A549 (cell line): ENCODE results near the gene BRCC3. TPM values are rescaled to one million over a fixed set of nuclear protein-coding genes. Genes with fewer than 3 reads are reported as not detected.
A peak's percentile ranks its signal among the peaks of the same experiment; 100 is the strongest.

Experiments
- ATAC-seq, 2 experiments: fragments of 200-7000 bp in 1 of 2; fragments of >200 bp in 1 of 2; cut with Nextera tagmentation in 1 of 2; cut with Tn5 transposase in 1 of 2; 3 replicates each; pipeline versions ENCODE4 v1.8.0 to v1.9.1; 2018 to 2020; ENCODE audit warnings: mild to moderate bottlenecking in 1 of 2, moderate library complexity in 1 of 2
- CTCF ChIA-PET: fragments of 300-600 bp; sonication (Branson Sonifier 250); formaldehyde crosslinking; extraction: SDS; loops from one replicate; lab custom pipeline; 2021; ENCODE audit warnings: antibody characterized with exemption, inconsistent platforms; lab: Yijun Ruan, JAX
- POLR2A ChIA-PET: fragments of 350-600 bp; formaldehyde crosslinking; extraction: SDS; loops from one replicate; lab custom pipeline; 2021; ENCODE audit warnings: antibody characterized with exemption, inconsistent platforms; lab: Yijun Ruan, JAX
- DNase-seq, 2 experiments: peaks; one replicate each; pipeline versions ENCODE4 v3.0.0 to v3.0.0-alpha.2; 2011 to 2016; ENCODE audit warnings: low read depth in 1 of 2, low spot score in 1 of 2
- FAIRE-seq: peaks from 2 replicates; lab custom pipeline; 2011; peaks lifted over from hg19 to GRCh38; lab: Jason Lieb, UNC
- H3K27ac ChIP-seq, 2 experiments: fragments of >200 bp; sonication (Bioruptor Twin); formaldehyde crosslinking; 3 replicates each; pipeline ENCODE4 v1.5.1; 2016 to 2017
- H3K4me1 ChIP-seq: fragments of >200 bp; sonication (Bioruptor Twin); formaldehyde crosslinking; 3 replicates; pipeline ENCODE4 v1.6.1; 2016
- H3K4me2 ChIP-seq: fragments of >200 bp; sonication (Bioruptor Twin); formaldehyde crosslinking; 3 replicates; pipeline ENCODE4 v1.6.1; 2016
- H3K4me3 ChIP-seq: fragments of >200 bp; sonication (Bioruptor Twin); formaldehyde crosslinking; 3 replicates; pipeline ENCODE4 v1.5.1; 2016
- H3K9me3 ChIP-seq: fragments of >200 bp; sonication (Bioruptor Twin); formaldehyde crosslinking; 3 replicates; pipeline ENCODE4 v1.6.1; 2016
- CBX2 ChIP-seq: fragments of 200-600 bp; sonication (generic); IDR thresholded peaks from 2 replicates; pipeline ENCODE4 v1.6.1; 2016; ENCODE audit warnings: low read depth, mild to moderate bottlenecking, borderline replicate concordance
- E2F6 ChIP-seq: IDR thresholded peaks from 2 replicates; pipeline ENCODE4 v1.6.1; 2012; ENCODE audit warnings: low read depth, borderline replicate concordance
- EHF ChIP-seq: fragments of 250-450 bp; sonication (Bioruptor Pico); IDR thresholded peaks from 2 replicates; pipeline ENCODE4 v1.5.0; 2020; ENCODE audit warnings: mild to moderate bottlenecking
- HOXB5 ChIP-seq: fragments of 250-450 bp; sonication (Bioruptor Pico); IDR thresholded peaks from 2 replicates; pipeline ENCODE4 v1.5.0; 2020; ENCODE audit warnings: mild to moderate bottlenecking, moderate library complexity
- WGBS: methylation state at CpG from one replicate; pipeline ENCODE4 v1.1.6; 2017; ENCODE audit errors: missing lambda C conversion rate; 5-methylcytosine and 5-hydroxymethylcytosine counted together
- polyA plus RNA-seq, 4 experiments: library from polyadenylated mRNA; depleted of rRNA in 3 of 4; stranded (reverse); fragments of >200 nt; fragmentation: RNase III in 1 of 4; extraction: RNeasy Plus Mini Kit Qiagen cat#74134 plus additional on column Dnase treatment in 1 of 4; gene quantifications; 2 replicates in 3 of 4; 3 replicates in 1 of 4; pipeline ENCODE4 v1.2.3, GENCODE V29; 2011 to 2017

Gene BRCC3
- polyA plus RNA-seq, 2 of the 4 experiments (the other 2 are of a cell fraction): 42.0 to 42.9 TPM

- TF ChIP-seq CBX2 (no peak), E2F6 (no peak), HOXB5 (CRISPR knock-in tag) (no peak), EHF (CRISPR knock-in tag) (no peak)
- CTCF ChIA-PET: interaction anchor here (1.2 kb wide), 1 partner anchor 9 kb away, joined by 3 read pairs; no protein-coding TSS in a partner anchor
- Histone ChIP-seq H3K4me2 (no peak overlapping the region), H3K4me1 (no peaks in the 10 kb centered on the region), H3K4me3 (no peak overlapping the region), H3K27ac (no peak overlapping the region), H3K9me3 (no peaks in the 10 kb centered on the region)
- WGBS: 21% methylated on average over 2 of the region's 2 CpGs
- FAIRE-seq (peak; percentile 76), ATAC-seq (no peak), DNase-seq (no peak)
- POLR2A ChIA-PET: no interaction called here
These were observed 98.6 kb downstream of the BRCC3 start for GRCh38 chrX:155169881-155170280.

Other genes with a start within 250 kb of the BRCC3 start
- not detected in 2 replicates for gene SMIM9, start 236.8 kb upstream of the BRCC3 start, polyA plus RNA-seq (2011; rRNA removed)
- not detected in 3 replicates for gene SMIM9, start 236.8 kb upstream of the BRCC3 start, polyA plus RNA-seq (2017; fragmentation: RNase III; extraction: RNeasy Plus Mini Kit Qiagen cat#74134 plus additional on column Dnase treatment)
- gene F8A1, start 185.2 kb upstream of the BRCC3 start, polyA plus RNA-seq (2011; rRNA removed): 16.8 and 32.5 TPM in 2 replicates
- gene F8A1, start 185.2 kb upstream of the BRCC3 start, polyA plus RNA-seq (2017; fragmentation: RNase III; extraction: RNeasy Plus Mini Kit Qiagen cat#74134 plus additional on column Dnase treatment): 40.2 to 52.2 TPM (median 44.5 TPM) in 3 replicates
- 6.4 and 6.9 TPM in 2 replicates for gene F8, start 48.8 kb upstream of the BRCC3 start, polyA plus RNA-seq (2011; rRNA removed)
- 4.3 to 6.1 TPM (median 4.7 TPM) in 3 replicates for gene F8, start 48.8 kb upstream of the BRCC3 start, polyA plus RNA-seq (2017; fragmentation: RNase III; extraction: RNeasy Plus Mini Kit Qiagen cat#74134 plus additional on column Dnase treatment)
- 159 and 190 TPM in 2 replicates for gene FUNDC2, start 44.7 kb upstream of the BRCC3 start, polyA plus RNA-seq (2011; rRNA removed)
- gene FUNDC2, start 44.7 kb upstream of the BRCC3 start, polyA plus RNA-seq (2017; fragmentation: RNase III; extraction: RNeasy Plus Mini Kit Qiagen cat#74134 plus additional on column Dnase treatment): 63.5 to 73.0 TPM (median 66.5 TPM) in 3 replicates
- gene CMC4, start 372 bp upstream of the BRCC3 start, polyA plus RNA-seq (2011; rRNA removed): 16.7 and 16.9 TPM in 2 replicates
- gene CMC4, start 372 bp upstream of the BRCC3 start, polyA plus RNA-seq (2017; fragmentation: RNase III; extraction: RNeasy Plus Mini Kit Qiagen cat#74134 plus additional on column Dnase treatment): 12.8 to 15.1 TPM (median 14.4 TPM) in 3 replicates
- 31.9 and 38.0 TPM in 2 replicates for gene MTCP1, start 372 bp upstream of the BRCC3 start, polyA plus RNA-seq (2011; rRNA removed)
- 12.2 to 13.9 TPM (median 12.3 TPM) in 3 replicates for gene MTCP1, start 372 bp upstream of the BRCC3 start, polyA plus RNA-seq (2017; fragmentation: RNase III; extraction: RNeasy Plus Mini Kit Qiagen cat#74134 plus additional on column Dnase treatment)
- 86.8 and 105 TPM in 2 replicates for gene VBP1, start 145.0 kb downstream of the BRCC3 start, polyA plus RNA-seq (2011; rRNA removed)
- 70.9 to 77.6 TPM (median 74.3 TPM) in 3 replicates for gene VBP1, start 145.0 kb downstream of the BRCC3 start, polyA plus RNA-seq (2017; fragmentation: RNase III; extraction: RNeasy Plus Mini Kit Qiagen cat#74134 plus additional on column Dnase treatment)
- 4.1 and 4.4 TPM in 2 replicates for gene RAB39B, start 193.0 kb downstream of the BRCC3 start, polyA plus RNA-seq (2011; rRNA removed)
- 0.57 to 0.71 TPM (median 0.59 TPM) in 3 replicates for gene RAB39B, start 193.0 kb downstream of the BRCC3 start, polyA plus RNA-seq (2017; fragmentation: RNase III; extraction: RNeasy Plus Mini Kit Qiagen cat#74134 plus additional on column Dnase treatment)